ENCODE data around the gene RNLS. TPM values are rescaled to one million over a fixed set of nuclear protein-coding genes. Genes with fewer than 3 reads are reported as not detected.

The RNLS gene
- total RNA-seq, 2 donors from 2014 or later, result 21.7 to 31.8 TPM

GRCh38 chr10:88528806-88529570 lies 54.1 kb downstream of the RNLS start:
- H3K36me3 ChIP-seq, result no peaks in the 10 kb centered on the region
- H3K27me3 ChIP-seq (replicated peaks; ENCODE audit: insufficient read depth), result no peaks in the 10 kb centered on the region
- no peaks in the 10 kb centered on the region for H3K4me1 ChIP-seq (replicated peaks)
- no peak for DNase-seq (ENCODE audit: low spot score)
- TF ChIP-seq POLR2A (IDR thresholded peaks at IDR 0.05) (no peak), POLR2AphosphoS5 (IDR thresholded peaks at IDR 0.05) (no peak), CTCF (IDR thresholded peaks at IDR 0.05) (no peak)
- no peak overlapping the region for H3K4me3 ChIP-seq
- intact Hi-C loops (cut with DNase I), result no loop called here
- H3K9me3 ChIP-seq, result no peaks in the 10 kb centered on the region
- no peak overlapping the region for H3K27ac ChIP-seq
- 84% methylated on average over 4 of the region's 4 CpGs for WGBS

GRCh38 chr10:88528201-88528600 lies 54.9 kb downstream of the RNLS start:
- H3K4me1 ChIP-seq (replicated peaks), result no peaks in the 10 kb centered on the region
- H3K9me3 ChIP-seq, result no peaks in the 10 kb centered on the region
- H3K27me3 ChIP-seq (replicated peaks; ENCODE audit: insufficient read depth), result no peaks in the 10 kb centered on the region
- TF ChIP-seq CTCF (IDR thresholded peaks at IDR 0.05), result no peak
- no peak for TF ChIP-seq POLR2AphosphoS5 (IDR thresholded peaks at IDR 0.05)
- no peak for TF ChIP-seq POLR2A (IDR thresholded peaks at IDR 0.05)
- no peak overlapping the region for H3K4me3 ChIP-seq
- H3K27ac ChIP-seq, result no peak overlapping the region
- DNase-seq (ENCODE audit: low spot score), result no peak
- H3K36me3 ChIP-seq, result no peaks in the 10 kb centered on the region
- intact Hi-C loops (cut with DNase I), result no loop called here

GRCh38 chr10:88527245-88527644 lies 55.9 kb downstream of the RNLS start:
- no peaks in the 10 kb centered on the region for H3K9me3 ChIP-seq
- TF ChIP-seq POLR2AphosphoS5 (IDR thresholded peaks at IDR 0.05), result no peak
- TF ChIP-seq CTCF (IDR thresholded peaks at IDR 0.05), result no peak
- no peak for TF ChIP-seq POLR2A (IDR thresholded peaks at IDR 0.05)
- intact Hi-C loops (cut with DNase I), result no loop called here

GRCh38 chr10:88526501-88527105 lies 56.5 kb downstream of the RNLS start:
- WGBS, result 92% methylated on average over 3 of the region's 3 CpGs
- H3K27ac ChIP-seq, result no peak overlapping the region

More at GRCh38 chr10:88527245-88527644, 55.9 kb downstream of the RNLS start:
- DNase-seq (ENCODE audit: low spot score), result no peak
- WGBS, result 91% methylated on average over 1 of the region's 1 CpG
- no peaks in the 10 kb centered on the region for H3K27me3 ChIP-seq (replicated peaks; ENCODE audit: insufficient read depth)
- no peak overlapping the region for H3K4me3 ChIP-seq
- no peak overlapping the region for H3K27ac ChIP-seq
- H3K4me1 ChIP-seq (replicated peaks), result no peaks in the 10 kb centered on the region
- H3K36me3 ChIP-seq, result no peaks in the 10 kb centered on the region

More at GRCh38 chr10:88526501-88527105, 56.5 kb downstream of the RNLS start:
- DNase-seq (ENCODE audit: low spot score), result no peak
- H3K4me1 ChIP-seq (replicated peaks), result no peaks in the 10 kb centered on the region
- H3K9me3 ChIP-seq, result no peaks in the 10 kb centered on the region
- intact Hi-C loops (cut with DNase I), result no loop called here
- no peak for TF ChIP-seq CTCF (IDR thresholded peaks at IDR 0.05)
- no peak for TF ChIP-seq POLR2AphosphoS5 (IDR thresholded peaks at IDR 0.05)
- TF ChIP-seq POLR2A (IDR thresholded peaks at IDR 0.05), result no peak
- no peaks in the 10 kb centered on the region for H3K27me3 ChIP-seq (replicated peaks; ENCODE audit: insufficient read depth)
- H3K36me3 ChIP-seq, result no peaks in the 10 kb centered on the region
- H3K4me3 ChIP-seq, result no peak overlapping the region
